Measurements from ENCODE around the gene MRPS2. TPM values are rescaled to one million over a fixed set of nuclear protein-coding genes. Genes with fewer than 3 reads are reported as not detected.

Gene MRPS2
- total and polyA plus RNA-seq, 10 of the 15 experiments (the other 5 are each of a cell fraction or from before 2014, with no cell fraction given) = 3.3 to 103 (median 69.5) TPM

DNA sequence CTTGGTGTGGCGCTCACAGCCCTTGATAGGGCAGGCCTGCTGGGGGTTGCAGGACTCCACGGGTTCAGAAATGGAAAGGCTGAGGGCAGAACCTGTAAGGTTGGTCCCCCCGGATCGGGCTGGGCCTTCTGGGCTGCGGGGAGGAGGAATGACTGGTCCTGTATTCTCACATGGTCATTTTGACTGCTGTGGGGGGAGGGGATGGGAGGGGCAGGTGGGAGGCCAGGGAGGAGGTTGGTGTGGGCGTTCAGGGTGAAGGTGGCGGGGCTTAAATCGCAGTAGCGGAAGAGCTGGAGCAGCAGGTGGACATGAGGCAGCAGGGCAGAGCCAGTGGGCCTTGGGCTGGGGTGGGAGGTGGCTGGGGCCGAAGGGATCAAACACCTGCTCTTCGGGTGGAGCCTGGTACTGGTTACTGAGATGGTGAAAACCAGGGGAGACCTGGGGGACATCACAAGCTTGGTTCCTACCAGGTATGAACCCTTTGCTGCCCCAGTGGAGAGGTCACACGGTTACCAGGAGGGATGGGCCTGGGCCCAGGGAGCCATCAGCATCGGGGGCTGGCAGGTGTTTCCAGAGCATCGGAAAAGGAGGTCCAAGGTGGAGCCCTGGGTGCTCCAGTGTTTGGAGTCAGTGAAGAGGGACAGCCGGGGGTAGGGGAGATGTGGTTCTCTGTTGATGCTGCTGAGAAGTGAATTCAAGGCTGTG, 1.8 kb downstream of the MRPS2 start:
- Histone ChIP-seq H3K4me1 (ENCODE audit: control insufficient read depth, insufficient read depth, low read length) (peaks cover 17% of the 10 kb centered on the region), H2AFZ (ENCODE audit: control insufficient read depth, low read depth, low read length) (no peak overlapping the region), H3K4me3 (peak overlapping the region; percentile 58; the same call in 1 of the 2 replicates), H3K27me3 (replicated peaks in 1 of 2; ENCODE audit: control insufficient read depth in 2 of 2, insufficient read depth in 2 of 2, low read length in 1 of 2) (no peaks in the 10 kb centered on the region), H3K36me3 (ENCODE audit: control insufficient read depth in 2 of 2, insufficient read depth in 2 of 2, low read length in 1 of 2) (peaks cover 10 to 22% of the 10 kb centered on the region in 2 experiments; a peak in 3 of 4 replicates), H3K9ac (ENCODE audit: control insufficient read depth, insufficient read depth, low read length) (no peak overlapping the region), H3K9me3 (replicated peaks; ENCODE audit: control insufficient read depth, insufficient read depth, low read length) (no peaks in the 10 kb centered on the region), H3K79me2 (ENCODE audit: control insufficient read depth, insufficient read depth, low read length) (peaks cover 14% of the 10 kb centered on the region), H4K20me1 (ENCODE audit: control insufficient read depth, insufficient read depth) (peaks cover 4% of the 10 kb centered on the region; the same call in 1 of the 2 replicates), H3K4me2 (ENCODE audit: control insufficient read depth, insufficient read depth) (peak overlapping the region; percentile 91), H3K27ac (ENCODE audit: control insufficient read depth, insufficient read depth) (no peak overlapping the region)
- TF ChIP-seq POLR2A (IDR thresholded peaks at IDR 0.05; ENCODE audit: low read depth, low read length) (0 out of 2 replicates have a peak, but pooled peaks have one; percentile 18), ZZZ3 (IDR thresholded peaks at IDR 0.05; ENCODE audit: control insufficient read depth, insufficient read length, low read depth) (no peak)
- SMC1A ChIA-PET (ENCODE audit: uncharacterized antibody, unreplicated experiment) = no interaction called here
- 88% methylated on average over 15 of the region's 15 CpGs for WGBS (ENCODE audit: insufficient coverage, insufficient replicate concordance, low lambda C conversion rate, missing lambda C conversion rate)
- in situ Hi-C loops (cut with MboI) (no loop called here), intact Hi-C loops (cut with micrococcal nuclease; ENCODE audit: unreplicated experiment) (no loop called here)
- POLR2A ChIA-PET = no interaction called here
- RAD21 ChIA-PET (ENCODE audit: unreplicated experiment) = no interaction called here
- DNase-seq (ENCODE audit: low read depth, low spot score) (no peak), FAIRE-seq (no peak), ATAC-seq (no peak)
- BruUV-seq (replicated peaks) = TSS peak; percentile 70
- CTCF ChIA-PET = no interaction called here

DNA sequence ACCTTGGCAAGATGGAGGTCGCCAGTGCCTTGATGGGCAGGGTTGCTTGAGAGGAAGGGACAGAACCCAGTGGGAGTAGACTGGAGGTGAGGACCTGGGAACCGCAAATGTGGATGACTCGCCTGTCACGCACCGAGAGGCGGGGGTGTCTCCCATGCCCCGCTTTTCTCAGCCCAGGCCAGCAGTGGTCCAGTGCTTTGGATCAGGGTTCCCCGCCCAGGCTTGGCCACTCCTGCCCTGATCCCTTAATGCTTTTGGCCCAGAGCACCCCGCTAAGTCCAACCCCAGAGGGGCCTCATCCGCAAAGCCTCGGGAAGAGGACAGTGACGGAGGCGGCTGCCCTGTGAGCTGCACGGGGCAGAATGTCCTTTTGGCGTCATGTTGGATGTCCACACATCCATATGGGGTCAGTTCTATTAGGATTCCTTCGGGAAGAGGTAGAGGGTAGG, 2.4 kb downstream of the MRPS2 start:
- no peak overlapping the region for H3K27ac ChIP-seq (ENCODE audit: control insufficient read depth, insufficient read depth)
- SMC1A ChIA-PET (ENCODE audit: uncharacterized antibody, unreplicated experiment) = no interaction called here
- no peak overlapping the region for H3K4me3 ChIP-seq
- FAIRE-seq (no peak), DNase-seq (ENCODE audit: low read depth, low spot score) (no peak), ATAC-seq (no peak)
- H3K9ac ChIP-seq (ENCODE audit: control insufficient read depth, insufficient read depth, low read length) = no peak overlapping the region
- BruUV-seq (replicated peaks) = no TSS peak
- 93% methylated on average over 16 of the region's 16 CpGs for whole genome bisulfite sequencing (ENCODE audit: insufficient coverage, insufficient replicate concordance, low lambda C conversion rate, missing lambda C conversion rate)
- POLR2A ChIA-PET = no interaction called here
- H2AFZ ChIP-seq (ENCODE audit: control insufficient read depth, low read depth, low read length) = no peak overlapping the region
- H3K79me2 ChIP-seq (ENCODE audit: control insufficient read depth, insufficient read depth, low read length) = peaks cover 14% of the 10 kb centered on the region
- H3K4me2 ChIP-seq (ENCODE audit: control insufficient read depth, insufficient read depth) = no peak overlapping the region
- in situ Hi-C loops (cut with MboI) (no loop called here), intact Hi-C loops (cut with micrococcal nuclease; ENCODE audit: unreplicated experiment) (no loop called here)
- H3K27me3 ChIP-seq (replicated peaks in 1 of 2; ENCODE audit: control insufficient read depth in 2 of 2, insufficient read depth in 2 of 2, low read length in 1 of 2) = no peaks in the 10 kb centered on the region
- peaks cover 17% of the 10 kb centered on the region for H3K4me1 ChIP-seq (ENCODE audit: control insufficient read depth, insufficient read depth, low read length)
- peaks cover 4% of the 10 kb centered on the region; the same call in 1 of the 2 replicates for H4K20me1 ChIP-seq (ENCODE audit: control insufficient read depth, insufficient read depth)
- CTCF ChIA-PET = no interaction called here
- RAD21 ChIA-PET (ENCODE audit: unreplicated experiment) = no interaction called here
- no peaks in the 10 kb centered on the region for H3K9me3 ChIP-seq (replicated peaks; ENCODE audit: control insufficient read depth, insufficient read depth, low read length)
- H3K36me3 ChIP-seq (ENCODE audit: control insufficient read depth in 2 of 2, insufficient read depth in 2 of 2, low read length in 1 of 2) = peaks cover 10 to 22% of the 10 kb centered on the region in 2 experiments; a peak in 3 of 4 replicates
- TF ChIP-seq, protein P1, sequence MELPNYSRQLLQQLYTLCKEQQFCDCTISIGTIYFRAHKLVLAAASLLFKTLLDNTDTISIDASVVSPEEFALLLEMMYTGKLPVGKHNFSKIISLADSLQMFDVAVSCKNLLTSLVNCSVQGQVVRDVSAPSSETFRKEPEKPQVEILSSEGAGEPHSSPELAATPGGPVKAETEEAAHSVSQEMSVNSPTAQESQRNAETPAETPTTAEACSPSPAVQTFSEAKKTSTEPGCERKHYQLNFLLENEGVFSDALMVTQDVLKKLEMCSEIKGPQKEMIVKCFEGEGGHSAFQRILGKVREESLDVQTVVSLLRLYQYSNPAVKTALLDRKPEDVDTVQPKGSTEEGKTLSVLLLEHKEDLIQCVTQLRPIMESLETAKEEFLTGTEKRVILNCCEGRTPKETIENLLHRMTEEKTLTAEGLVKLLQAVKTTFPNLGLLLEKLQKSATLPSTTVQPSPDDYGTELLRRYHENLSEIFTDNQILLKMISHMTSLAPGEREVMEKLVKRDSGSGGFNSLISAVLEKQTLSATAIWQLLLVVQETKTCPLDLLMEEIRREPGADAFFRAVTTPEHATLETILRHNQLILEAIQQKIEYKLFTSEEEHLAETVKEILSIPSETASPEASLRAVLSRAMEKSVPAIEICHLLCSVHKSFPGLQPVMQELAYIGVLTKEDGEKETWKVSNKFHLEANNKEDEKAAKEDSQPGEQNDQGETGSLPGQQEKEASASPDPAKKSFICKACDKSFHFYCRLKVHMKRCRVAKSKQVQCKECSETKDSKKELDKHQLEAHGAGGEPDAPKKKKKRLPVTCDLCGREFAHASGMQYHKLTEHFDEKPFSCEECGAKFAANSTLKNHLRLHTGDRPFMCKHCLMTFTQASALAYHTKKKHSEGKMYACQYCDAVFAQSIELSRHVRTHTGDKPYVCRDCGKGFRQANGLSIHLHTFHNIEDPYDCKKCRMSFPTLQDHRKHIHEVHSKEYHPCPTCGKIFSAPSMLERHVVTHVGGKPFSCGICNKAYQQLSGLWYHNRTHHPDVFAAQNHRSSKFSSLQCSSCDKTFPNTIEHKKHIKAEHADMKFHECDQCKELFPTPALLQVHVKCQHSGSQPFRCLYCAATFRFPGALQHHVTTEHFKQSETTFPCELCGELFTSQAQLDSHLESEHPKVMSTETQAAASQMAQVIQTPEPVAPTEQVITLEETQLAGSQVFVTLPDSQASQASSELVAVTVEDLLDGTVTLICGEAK (IDR thresholded peaks at IDR 0.05; ENCODE audit: borderline replicate concordance) = no peak
- TF ChIP-seq TCF3 (IDR thresholded peaks at IDR 0.05; ENCODE audit: borderline replicate concordance, insufficient read depth, low read depth, low read length) (no peak), ZNF274 (IDR thresholded peaks at IDR 0.05; ENCODE audit: insufficient read depth, insufficient read length) (no peak), FOS (IDR thresholded peaks at IDR 0.05; ENCODE audit: borderline replicate concordance, extremely low read depth, insufficient read length) (no peak), RELA (IDR thresholded peaks at IDR 0.05; ENCODE audit: borderline replicate concordance, partially characterized antibody) (no peak), ESRRA (IDR thresholded peaks at IDR 0.05; ENCODE audit: low read length) (no peak), GABPA (IDR thresholded peaks at IDR 0.05; ENCODE audit: low read depth) (no peak), BHLHE40 (IDR thresholded peaks at IDR 0.05; ENCODE audit: borderline replicate concordance in 1 of 2, low read depth in 2 of 2, low read length in 1 of 2) (no peak)
- TF ChIP-seq, protein P2, sequence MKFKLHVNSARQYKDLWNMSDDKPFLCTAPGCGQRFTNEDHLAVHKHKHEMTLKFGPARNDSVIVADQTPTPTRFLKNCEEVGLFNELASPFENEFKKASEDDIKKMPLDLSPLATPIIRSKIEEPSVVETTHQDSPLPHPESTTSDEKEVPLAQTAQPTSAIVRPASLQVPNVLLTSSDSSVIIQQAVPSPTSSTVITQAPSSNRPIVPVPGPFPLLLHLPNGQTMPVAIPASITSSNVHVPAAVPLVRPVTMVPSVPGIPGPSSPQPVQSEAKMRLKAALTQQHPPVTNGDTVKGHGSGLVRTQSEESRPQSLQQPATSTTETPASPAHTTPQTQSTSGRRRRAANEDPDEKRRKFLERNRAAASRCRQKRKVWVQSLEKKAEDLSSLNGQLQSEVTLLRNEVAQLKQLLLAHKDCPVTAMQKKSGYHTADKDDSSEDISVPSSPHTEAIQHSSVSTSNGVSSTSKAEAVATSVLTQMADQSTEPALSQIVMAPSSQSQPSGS (IDR thresholded peaks at IDR 0.05; ENCODE audit: low read length) = no peak

Measured in GM12878 (cell line).